ENCODE data around the gene FAM90A26.
"Not testable (repeated sequence)": the region's sequence is repeated elsewhere in the genome, so short reads cannot be mapped to it uniquely, and the experiment has no call there.

Gene FAM90A26, protein sequence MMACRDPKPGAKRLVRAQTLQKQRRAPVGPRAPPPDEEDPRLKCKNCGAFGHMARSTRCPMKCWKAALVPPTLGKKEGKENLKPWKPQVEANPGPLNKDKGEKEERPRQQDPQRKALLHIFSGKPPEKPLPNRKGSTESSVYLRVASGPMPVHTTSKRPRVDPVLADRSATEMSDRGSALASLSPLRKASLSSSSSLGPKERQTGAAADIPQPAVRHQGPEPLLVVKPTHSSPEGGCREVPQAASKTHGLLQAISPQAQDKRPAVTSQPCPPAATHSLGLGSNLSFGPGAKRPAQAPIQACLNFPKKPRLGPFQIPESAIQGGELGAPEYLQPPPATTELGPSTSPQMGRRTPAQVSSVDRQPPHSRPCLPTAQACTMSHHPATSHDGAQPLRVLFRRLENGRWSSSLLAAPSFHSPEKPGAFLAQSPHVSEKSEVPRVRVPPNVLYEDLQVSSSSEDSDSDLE

DNA sequence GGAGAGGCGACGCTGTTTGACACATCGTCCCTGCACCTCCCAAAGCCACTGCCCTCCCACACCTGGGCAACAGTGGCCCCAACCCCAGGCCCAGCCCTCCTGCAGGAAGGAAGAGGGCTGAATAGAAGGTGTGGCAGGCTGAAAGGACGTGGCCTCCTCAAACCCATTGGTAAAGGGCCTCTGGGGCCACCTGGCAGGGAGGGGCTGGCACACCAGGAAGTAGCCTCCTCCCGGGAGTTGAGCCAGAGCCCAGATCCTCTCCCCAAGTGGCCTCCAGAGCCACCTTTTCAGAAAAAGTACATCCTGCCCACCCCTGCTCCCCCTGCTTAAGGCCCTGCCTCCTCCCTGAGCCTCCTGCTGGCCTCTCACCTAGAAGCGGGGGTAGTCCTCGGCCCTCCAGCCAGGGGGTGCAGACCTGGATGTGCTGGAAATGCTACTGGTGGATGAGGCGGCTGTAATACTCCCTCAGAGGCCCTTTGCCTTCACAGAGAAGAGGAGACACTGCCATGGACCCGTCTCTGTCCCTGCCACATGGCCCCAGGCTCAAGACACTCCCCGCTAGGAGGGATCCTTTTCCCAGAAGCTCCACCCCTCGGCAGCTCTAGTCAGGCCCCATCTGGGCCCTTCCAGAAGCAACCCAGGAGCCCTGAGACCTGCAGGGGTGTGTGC is at the start of gene FAM90A26:
TSS of gene FAM90A26 (plus strand) at position 619 of the 669 bp plus-strand sequence. CDS start 2,764 bp downstream, outside the sequence.
- not testable (repeated sequence) for H3K4me1 Mint-ChIP-seq (ENCODE audit: low read depth); H3K9me3 Mint-ChIP-seq; H3K4me3 Mint-ChIP-seq; H3K27ac Mint-ChIP-seq; H3K36me3 Mint-ChIP-seq (ENCODE audit: low read depth); H3K27me3 Mint-ChIP-seq

DNA sequence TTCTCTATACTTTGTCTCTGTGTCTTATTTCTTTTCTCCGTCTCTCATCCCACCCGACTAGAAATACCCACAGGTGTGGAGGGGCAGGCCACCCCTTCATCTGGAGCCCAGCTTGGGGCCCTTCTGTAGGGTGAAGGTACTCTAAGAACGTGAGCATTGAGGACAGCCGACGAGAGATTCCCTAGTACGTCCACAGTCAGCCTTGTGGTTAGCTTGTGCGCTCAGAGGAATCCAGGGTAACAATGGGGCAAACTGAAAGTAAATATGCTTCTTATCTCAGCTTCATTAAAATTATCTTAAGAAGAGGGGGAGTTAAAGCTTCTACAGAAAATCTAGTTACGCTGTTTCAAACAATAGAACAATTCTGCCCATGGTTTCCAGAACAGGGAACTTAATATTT is 47.5 kb upstream of the FAM90A26 start:
- not testable (repeated sequence) for H3K4me3 Mint-ChIP-seq; H3K9me3 Mint-ChIP-seq; H3K4me1 Mint-ChIP-seq (ENCODE audit: low read depth); H3K27ac Mint-ChIP-seq; H3K36me3 Mint-ChIP-seq (ENCODE audit: low read depth)
- peaks cover 11% of the 10 kb centered on the region for H3K27me3 Mint-ChIP-seq

DNA sequence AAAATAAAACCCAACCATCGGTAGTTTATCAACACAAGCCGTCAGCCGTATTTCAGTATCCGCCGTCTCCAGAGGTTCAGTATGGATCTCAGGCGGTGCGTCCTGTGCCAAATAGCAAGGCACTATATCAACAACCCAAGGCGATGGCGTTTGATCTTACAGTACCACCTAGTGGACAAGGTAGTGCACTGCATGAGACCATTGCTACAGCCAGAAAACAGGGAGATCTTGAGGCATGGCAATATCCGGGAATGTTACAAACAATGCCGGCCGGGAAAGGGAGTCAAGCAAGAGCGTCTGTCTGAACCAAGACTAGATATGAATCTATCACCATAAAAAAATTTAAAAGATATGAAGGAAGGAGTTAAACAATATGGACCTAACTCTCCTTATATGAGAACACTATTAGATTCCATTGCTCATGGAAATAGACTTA is 46.6 kb upstream of the FAM90A26 start:
- not testable (repeated sequence) for H3K36me3 Mint-ChIP-seq (ENCODE audit: low read depth); H3K4me3 Mint-ChIP-seq; H3K4me1 Mint-ChIP-seq (ENCODE audit: low read depth); H3K27ac Mint-ChIP-seq; H3K9me3 Mint-ChIP-seq
- H3K27me3 Mint-ChIP-seq = peaks cover 11% of the 10 kb centered on the region

DNA sequence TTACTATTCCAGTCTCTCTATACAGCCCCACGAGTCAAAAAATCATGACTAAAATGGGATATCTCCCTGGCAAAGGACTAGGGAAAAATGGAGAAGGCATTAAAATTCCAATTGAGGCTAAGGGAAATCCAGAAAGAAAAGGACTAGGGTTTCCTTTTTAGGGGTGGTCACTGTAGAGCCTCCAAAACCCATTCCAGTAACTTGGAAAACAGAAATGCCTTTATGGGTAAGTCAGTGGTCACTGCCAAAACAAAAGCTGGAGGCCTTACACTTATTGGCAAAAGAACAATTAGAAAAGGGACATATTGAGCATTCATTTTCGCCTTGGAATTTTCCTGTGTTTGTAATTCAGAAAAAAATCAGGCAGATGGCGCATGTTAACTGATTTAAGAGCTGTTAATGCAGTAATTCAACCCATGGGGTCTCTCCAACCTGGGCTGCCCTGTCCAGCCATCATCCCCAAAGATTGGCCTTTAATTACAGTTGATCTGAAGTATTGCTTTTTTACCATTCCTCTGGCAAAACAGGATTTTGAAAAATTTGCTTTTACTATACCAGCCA is 44.5 kb upstream of the FAM90A26 start:
- H3K27ac Mint-ChIP-seq; H3K4me1 Mint-ChIP-seq (ENCODE audit: low read depth); H3K36me3 Mint-ChIP-seq (ENCODE audit: low read depth); H3K9me3 Mint-ChIP-seq; H3K4me3 Mint-ChIP-seq: not testable (repeated sequence)
- H3K27me3 Mint-ChIP-seq = peaks cover 11% of the 10 kb centered on the region

DNA sequence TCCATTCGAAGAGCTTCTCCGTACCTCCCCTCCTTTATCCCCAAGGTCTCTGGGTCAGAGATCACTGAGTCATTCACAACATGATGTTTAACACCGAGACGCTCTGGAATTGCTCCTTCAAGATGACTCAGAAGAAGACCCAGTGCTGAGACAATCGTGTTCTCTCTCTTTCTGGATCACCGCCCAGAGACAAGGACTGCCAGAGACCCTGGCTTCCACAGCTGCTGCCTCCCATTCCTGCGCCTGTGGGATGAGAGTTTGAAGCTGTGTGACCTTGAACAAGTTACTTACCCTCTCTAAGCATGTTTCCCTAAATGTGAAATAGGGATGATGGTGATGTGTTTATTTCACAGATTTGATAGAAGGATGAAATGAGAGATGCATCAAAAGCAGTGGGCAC is 38.8 kb upstream of the FAM90A26 start:
- H3K9me3 Mint-ChIP-seq; H3K36me3 Mint-ChIP-seq (ENCODE audit: low read depth); H3K27me3 Mint-ChIP-seq; H3K4me3 Mint-ChIP-seq; H3K27ac Mint-ChIP-seq; H3K4me1 Mint-ChIP-seq (ENCODE audit: low read depth): not testable (repeated sequence)

DNA sequence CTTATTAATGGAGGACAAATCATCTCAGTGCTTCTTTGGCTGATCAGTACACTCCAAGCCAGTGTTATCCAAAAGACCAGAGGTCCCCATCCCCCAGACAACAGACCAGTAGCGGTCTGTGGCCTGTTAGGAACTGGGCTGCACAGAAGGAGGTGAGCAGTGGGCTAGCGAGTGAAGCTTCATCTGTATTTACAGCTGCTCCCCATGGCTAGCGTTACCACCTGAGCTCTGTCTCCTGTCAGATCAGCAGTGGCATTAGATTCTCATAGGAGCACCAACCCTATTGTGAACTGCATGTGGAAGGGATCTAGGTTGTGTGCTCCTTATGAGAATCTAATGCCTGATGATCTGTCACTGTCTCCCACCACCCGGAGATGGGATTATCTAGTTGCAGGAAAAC is 37.4 kb upstream of the FAM90A26 start:
- not testable (repeated sequence) for H3K27me3 Mint-ChIP-seq; H3K27ac Mint-ChIP-seq; H3K36me3 Mint-ChIP-seq (ENCODE audit: low read depth); H3K9me3 Mint-ChIP-seq; H3K4me3 Mint-ChIP-seq; H3K4me1 Mint-ChIP-seq (ENCODE audit: low read depth)

DNA sequence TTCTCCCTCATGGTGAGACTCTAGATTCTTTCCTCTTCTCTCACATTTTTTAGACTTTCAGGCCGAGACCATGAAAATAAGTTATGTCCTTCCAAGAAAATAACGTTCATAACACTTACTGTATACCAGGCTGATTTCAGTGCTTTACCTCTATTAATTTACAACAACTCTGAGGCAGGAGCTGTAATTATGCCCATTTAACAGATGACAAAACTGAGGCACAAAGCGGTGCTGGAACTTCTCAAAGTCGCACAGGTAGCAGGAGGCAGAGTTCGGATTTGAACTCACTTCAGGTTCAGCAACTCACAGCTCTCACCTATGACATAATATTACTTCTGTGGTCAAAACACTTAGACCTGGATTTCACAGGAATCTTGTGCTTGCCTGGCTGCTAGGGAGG is 36.2 kb upstream of the FAM90A26 start:
- not testable (repeated sequence) for H3K27ac Mint-ChIP-seq; H3K4me3 Mint-ChIP-seq; H3K4me1 Mint-ChIP-seq (ENCODE audit: low read depth); H3K36me3 Mint-ChIP-seq (ENCODE audit: low read depth); H3K9me3 Mint-ChIP-seq; H3K27me3 Mint-ChIP-seq

DNA sequence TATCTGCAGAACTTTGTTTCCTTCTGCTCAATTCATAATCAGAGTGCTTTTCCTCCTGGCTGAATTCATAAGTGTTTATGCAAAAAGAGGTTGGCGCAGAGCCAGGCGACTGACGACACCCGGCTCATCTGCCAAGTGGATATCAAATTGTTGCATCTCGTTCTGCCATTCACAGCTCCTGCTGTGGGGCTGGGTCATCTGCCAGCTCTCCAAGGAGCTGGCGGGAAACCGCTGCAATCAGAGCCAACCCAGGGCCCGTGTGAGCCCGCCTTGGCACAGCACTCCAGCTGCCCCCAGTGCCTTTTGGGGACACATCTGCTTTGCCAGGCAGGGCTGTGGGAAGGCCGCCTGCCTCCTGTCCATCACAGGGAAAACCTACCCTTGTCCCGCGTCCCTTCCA is 35.7 kb upstream of the FAM90A26 start:
- H3K27ac Mint-ChIP-seq; H3K4me1 Mint-ChIP-seq (ENCODE audit: low read depth); H3K9me3 Mint-ChIP-seq; H3K4me3 Mint-ChIP-seq; H3K36me3 Mint-ChIP-seq (ENCODE audit: low read depth); H3K27me3 Mint-ChIP-seq: not testable (repeated sequence)

DNA sequence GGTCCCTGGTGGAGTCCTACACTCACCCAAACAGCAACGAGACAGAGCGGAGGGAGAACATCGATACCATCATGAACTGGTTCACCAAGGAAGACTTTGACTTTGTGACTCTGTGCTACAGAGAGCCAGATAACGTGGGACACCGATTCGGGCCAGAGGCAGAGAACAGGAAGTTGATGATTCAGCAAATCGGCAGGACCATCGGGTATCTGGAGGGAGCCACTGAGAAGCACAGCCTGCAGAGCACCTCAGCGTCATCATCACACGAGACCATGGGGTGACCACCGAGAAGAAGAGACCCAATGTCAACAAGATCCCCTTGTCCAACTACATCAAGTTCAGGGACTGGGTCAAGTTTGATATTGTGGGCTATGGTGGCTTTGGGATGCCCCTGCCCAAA is 29.2 kb upstream of the FAM90A26 start:
- H3K27me3 Mint-ChIP-seq; H3K4me3 Mint-ChIP-seq; H3K9me3 Mint-ChIP-seq; H3K36me3 Mint-ChIP-seq (ENCODE audit: low read depth); H3K4me1 Mint-ChIP-seq (ENCODE audit: low read depth); H3K27ac Mint-ChIP-seq: not testable (repeated sequence)

DNA sequence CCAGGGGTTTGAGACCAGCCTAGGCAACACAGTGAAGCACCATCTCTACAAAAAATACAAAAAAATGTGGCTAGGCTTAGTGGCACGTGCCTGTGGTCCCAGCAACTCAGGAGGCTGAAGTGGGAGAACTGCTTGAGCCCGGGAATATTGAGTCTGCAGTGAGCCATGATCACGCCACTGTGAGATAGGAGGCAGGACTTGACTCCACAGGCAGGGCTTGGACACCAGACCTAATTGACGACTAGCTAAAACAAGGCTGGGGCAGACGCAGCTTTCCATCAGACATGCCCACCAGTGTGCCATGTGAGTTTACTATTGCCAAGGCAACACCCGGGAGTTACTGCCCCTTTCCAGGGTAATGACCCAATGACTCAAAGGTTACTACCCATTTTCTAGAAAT is 27.4 kb upstream of the FAM90A26 start:
- H3K4me3 Mint-ChIP-seq; H3K4me1 Mint-ChIP-seq (ENCODE audit: low read depth); H3K9me3 Mint-ChIP-seq; H3K27me3 Mint-ChIP-seq; H3K36me3 Mint-ChIP-seq (ENCODE audit: low read depth); H3K27ac Mint-ChIP-seq: not testable (repeated sequence)

DNA sequence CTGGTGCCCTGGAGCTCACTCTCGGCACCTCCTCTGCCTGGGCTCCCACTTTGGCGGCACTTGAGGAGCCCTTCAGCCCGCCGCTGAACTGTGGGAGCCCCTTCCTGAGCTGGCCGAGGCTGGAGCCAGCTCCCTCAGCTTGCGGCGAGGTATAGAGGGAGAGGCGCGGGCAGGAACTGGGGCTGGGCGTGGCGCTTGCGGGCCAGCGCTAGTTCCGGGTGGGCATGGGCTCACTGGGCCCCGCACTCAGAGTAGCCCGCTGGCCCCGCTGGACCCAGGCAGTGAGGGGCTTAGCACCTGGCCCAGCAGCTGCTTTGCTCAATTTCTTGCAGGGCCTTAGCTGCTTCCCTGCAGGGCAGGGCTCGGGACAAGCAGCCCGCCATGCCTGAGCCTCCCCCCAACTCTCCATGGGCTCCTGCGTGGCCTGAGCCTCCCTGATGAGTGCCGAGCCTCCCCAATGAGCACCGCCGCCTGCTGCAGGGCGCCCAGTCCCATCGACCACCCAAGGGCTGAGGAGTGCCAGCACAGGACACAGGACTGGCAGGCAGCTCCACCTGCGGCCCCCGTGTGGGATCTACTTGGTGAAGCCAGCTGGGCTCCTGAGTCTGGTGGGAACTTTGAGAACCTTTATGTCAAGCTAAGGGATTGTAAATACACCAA is 26.7 kb upstream of the FAM90A26 start:
- Mint-ChIP-seq H3K27ac (no peak overlapping the region), H3K27me3 (no peaks in the 10 kb centered on the region), H3K36me3 (ENCODE audit: low read depth) (no peaks in the 10 kb centered on the region), H3K9me3 (no peaks in the 10 kb centered on the region), H3K4me3 (no peak overlapping the region), H3K4me1 (ENCODE audit: low read depth) (no peaks in the 10 kb centered on the region)

DNA sequence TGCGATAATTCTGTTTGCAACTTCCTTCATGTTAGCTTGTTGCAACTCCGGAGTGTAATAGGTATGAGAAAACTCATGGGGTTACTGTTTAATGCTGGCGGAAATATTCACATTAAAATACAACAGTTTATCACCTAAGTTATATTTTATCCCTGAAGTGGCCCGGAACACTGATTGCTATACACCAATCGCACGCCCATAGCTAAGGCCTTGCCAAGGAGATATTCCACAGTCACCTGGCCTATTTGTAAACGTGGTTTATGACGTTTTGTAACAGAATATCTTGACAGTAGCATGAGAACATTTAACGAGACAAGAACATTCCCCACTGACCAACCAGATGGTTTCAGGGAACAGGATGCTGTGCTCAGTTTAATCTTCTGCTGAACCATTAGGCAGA is 23.2 kb upstream of the FAM90A26 start:
- no peaks in the 10 kb centered on the region for H3K9me3 Mint-ChIP-seq
- H3K27ac Mint-ChIP-seq = no peak overlapping the region
- peaks cover 4% of the 10 kb centered on the region for H3K4me1 Mint-ChIP-seq (ENCODE audit: low read depth)
- no peak overlapping the region for H3K4me3 Mint-ChIP-seq
- H3K27me3 Mint-ChIP-seq = no peaks in the 10 kb centered on the region
- H3K36me3 Mint-ChIP-seq (ENCODE audit: low read depth) = no peaks in the 10 kb centered on the region

DNA sequence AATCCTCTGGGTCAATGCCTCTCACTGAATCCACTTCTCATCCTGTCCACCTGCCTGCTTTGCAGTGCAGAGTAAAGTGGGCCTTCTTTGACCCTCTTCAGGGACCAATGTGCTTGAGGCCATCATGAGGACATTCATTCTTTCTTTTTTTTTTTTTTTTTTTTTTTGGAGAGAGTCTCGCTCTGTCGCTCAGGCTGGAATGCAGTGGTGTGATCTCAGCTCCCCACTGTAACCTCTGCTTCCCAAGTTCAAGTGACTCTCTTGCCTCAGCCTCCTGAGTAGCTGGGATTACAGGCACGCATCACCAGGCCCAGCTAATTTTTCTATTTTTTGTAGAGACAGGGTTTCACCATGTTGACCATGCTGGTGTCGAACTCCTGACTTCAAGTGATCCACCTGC is 22.8 kb upstream of the FAM90A26 start:
- not testable (repeated sequence) for H3K4me3 Mint-ChIP-seq

DNA sequence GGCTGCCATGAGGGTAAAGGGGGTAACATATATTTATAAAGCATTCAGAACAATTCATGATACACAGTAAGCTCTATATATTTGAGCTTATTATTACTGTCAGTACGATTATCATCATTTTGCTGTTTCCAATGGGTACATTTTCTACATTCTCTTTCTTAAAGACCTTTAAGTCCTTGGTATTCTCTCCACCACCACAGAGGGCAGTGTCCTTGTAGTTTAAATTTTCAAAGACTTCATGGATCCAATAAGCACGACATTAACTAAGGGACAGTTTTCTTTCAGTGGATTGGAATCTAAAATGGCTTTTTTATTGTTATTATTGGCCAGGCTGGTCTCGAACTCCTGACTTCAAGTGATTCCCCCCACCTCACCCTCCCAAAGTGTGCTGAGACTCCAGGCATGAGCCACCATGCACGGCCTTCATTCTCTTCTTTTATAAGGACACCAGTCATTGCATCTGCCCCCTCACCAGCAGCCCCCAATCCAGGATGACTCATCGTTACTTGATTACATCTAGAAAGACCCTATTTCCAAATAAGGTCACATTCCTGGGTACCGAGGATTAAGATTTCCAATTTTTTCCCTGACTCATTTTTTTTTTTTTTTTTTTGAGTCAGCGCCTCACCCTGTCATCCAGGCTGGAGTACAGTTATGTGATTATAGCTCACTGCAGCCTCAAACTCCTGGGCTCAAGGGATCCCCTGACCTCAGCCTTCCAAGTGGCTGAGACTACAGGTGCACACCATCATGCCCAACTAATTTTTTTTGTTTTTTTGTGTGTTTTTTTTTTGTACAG is 21.4 kb upstream of the FAM90A26 start:
- H3K27ac Mint-ChIP-seq; H3K27me3 Mint-ChIP-seq; H3K9me3 Mint-ChIP-seq; H3K36me3 Mint-ChIP-seq (ENCODE audit: low read depth); H3K4me3 Mint-ChIP-seq; H3K4me1 Mint-ChIP-seq (ENCODE audit: low read depth): not testable (repeated sequence)

More for the DNA sequence above, 22.8 kb upstream of the FAM90A26 start:
- H3K27me3 Mint-ChIP-seq; H3K36me3 Mint-ChIP-seq (ENCODE audit: low read depth); H3K4me1 Mint-ChIP-seq (ENCODE audit: low read depth); H3K9me3 Mint-ChIP-seq; H3K27ac Mint-ChIP-seq: not testable (repeated sequence)

DNA sequence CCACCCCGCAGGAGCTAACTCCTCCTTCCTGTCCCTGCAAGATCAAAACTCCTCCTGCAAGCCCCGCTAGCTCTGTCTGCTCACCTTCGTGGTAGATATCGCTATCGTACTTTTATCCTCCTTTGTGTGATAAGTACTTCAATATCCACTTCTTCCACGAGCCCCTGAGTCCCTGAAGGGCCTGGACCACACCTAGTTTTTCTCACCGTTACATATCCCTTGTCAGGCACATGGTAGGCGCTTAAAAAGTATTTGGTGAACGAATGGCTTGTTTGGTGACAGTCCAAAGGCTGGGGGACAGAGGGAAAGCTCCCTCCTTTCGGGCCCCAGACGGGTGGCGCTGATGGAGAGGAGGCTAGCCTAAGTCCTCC is 18.4 kb upstream of the FAM90A26 start:
- Mint-ChIP-seq H3K4me1 (ENCODE audit: low read depth) (peaks cover 21% of the 10 kb centered on the region), H3K27ac (peak overlapping the region; percentile 49), H3K4me3 (peak overlapping the region; percentile 85)
- not testable (repeated sequence) for H3K27me3 Mint-ChIP-seq; H3K36me3 Mint-ChIP-seq (ENCODE audit: low read depth); H3K9me3 Mint-ChIP-seq
